ENCODE data around the gene EPB41L3. TPM values are rescaled to one million over a fixed set of nuclear protein-coding genes. Genes with fewer than 3 reads are reported as not detected.

EPB41L3 gene
- polyA plus RNA-seq, 1 donor (not counting 4 experiments of a cell fraction or from before 2014, with no cell fraction given) = 0.39 TPM

DNA sequence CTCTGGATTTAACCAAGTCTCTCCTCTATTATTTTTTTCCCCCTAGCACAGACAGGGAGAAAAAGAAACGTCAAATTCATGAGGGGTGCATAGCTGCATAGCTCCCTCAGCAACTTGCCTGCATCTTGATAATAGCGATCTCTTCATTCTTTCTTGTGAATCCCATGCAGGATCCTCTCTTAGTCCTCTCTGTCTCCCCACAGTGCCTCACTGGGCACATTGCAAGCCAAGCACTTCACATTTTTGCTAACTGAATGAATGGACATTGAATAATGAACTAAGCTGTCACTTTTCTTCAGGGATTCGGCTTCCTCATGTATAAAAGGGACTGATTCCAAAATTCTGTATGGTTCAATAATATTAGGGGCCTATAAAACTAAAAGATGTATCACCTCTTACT is 2.9 kb upstream of the EPB41L3 start:
- dilution Hi-C loops (cut with MboI; ENCODE audit: extremely low pct_ligation_motif_present, low sequenced_read_pairs) = no loop called here
- no peaks in the 10 kb centered on the region for H3K36me3 ChIP-seq (ENCODE audit: control insufficient read depth in 2 of 2, extremely low read depth in 1 of 2, insufficient read depth in 2 of 2, low read length in 2 of 2)
- FAIRE-seq (no peak), DNase-seq (ENCODE audit: low read depth, low spot score) (no peak)
- no peaks in the 10 kb centered on the region for H3K4me1 ChIP-seq (ENCODE audit: control insufficient read depth, extremely low read depth, insufficient read depth, low read length)
- no peaks in the 10 kb centered on the region for H3K79me2 ChIP-seq (ENCODE audit: control insufficient read depth, insufficient read depth, low read length)
- H3K9ac ChIP-seq (ENCODE audit: control insufficient read depth, extremely low read depth, insufficient read depth, low read length) = no peak overlapping the region
- no peak overlapping the region for H3K27ac ChIP-seq (ENCODE audit: control insufficient read depth, insufficient read depth, low read length)
- no peaks in the 10 kb centered on the region for H3K9me3 ChIP-seq (ENCODE audit: control insufficient read depth, low read depth, low read length)
- no peak overlapping the region for H3K4me3 ChIP-seq (ENCODE audit: control insufficient read depth in 2 of 3, extremely low read depth in 1 of 3, insufficient read depth in 2 of 3, low read depth in 1 of 3, low read length in 3 of 3)
- H3K9me1 ChIP-seq (ENCODE audit: control insufficient read depth, extremely low read depth, insufficient read depth, low read length) = no peaks in the 10 kb centered on the region
- H4K20me1 ChIP-seq (ENCODE audit: control insufficient read depth, extremely low read depth, insufficient read depth, low read length) = no peaks in the 10 kb centered on the region
- peaks cover 20% of the 10 kb centered on the region for H3K27me3 ChIP-seq (ENCODE audit: control insufficient read depth, extremely low read depth, insufficient read depth, low read length)
- TF ChIP-seq CTCF (optimal IDR thresholded peaks at IDR 0.05 in 1 of 3, IDR thresholded peaks at IDR 0.05 in 1 of 3, conservative IDR thresholded peaks at IDR 0.05 in 1 of 3; ENCODE audit: extremely low read depth in 1 of 3, insufficient read depth in 2 of 3, low read length in 3 of 3) (peak; percentile 43 to 56 (median 47)), EZH2 (IDR thresholded peaks at IDR 0.05; ENCODE audit: low read length) (no peak)
- no peak overlapping the region for H3K4me2 ChIP-seq (ENCODE audit: control insufficient read depth, extremely low read depth, insufficient read depth, low read depth, low read length)
- no peak overlapping the region for H2AFZ ChIP-seq (ENCODE audit: control insufficient read depth, low read length)

DNA sequence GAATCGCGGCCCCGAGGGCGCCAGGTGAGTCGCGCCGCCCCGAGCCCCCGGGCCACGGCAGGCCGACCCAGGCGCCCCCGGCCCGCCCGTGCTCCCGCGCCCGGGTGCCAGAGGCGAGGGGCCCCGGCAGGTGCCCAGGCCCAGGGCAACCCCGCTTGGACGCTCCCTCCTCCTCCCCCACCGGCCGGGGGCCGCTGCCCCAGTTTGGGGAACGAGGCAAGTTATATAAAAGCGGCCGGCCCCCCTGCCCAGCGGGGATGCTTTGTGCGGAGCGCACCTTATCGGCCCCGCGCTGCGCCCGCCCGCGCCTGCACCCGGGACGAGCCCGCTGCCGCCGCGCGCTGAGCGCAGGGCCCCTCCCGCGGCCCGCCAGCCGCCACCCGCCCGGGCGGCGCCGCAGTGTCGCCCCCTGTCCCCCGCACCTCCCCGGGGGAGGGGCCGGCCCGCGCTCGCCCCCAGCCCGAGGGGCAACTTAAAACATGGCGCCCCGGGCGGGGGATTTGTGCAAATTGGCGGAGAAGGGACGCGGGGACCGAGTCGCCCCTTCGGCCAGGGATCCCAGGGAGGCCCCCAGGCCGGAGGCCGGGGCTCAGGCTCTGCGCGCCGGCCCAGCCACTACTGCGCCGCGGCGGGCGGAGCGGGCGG is 639 bp downstream of the EPB41L3 start:
- no peak for DNase-seq (ENCODE audit: low read depth, low spot score)
- Histone ChIP-seq H3K4me3 (ENCODE audit: control insufficient read depth in 2 of 3, extremely low read depth in 1 of 3, insufficient read depth in 2 of 3, low read depth in 1 of 3, low read length in 3 of 3) (no peak overlapping the region), H3K36me3 (ENCODE audit: control insufficient read depth in 2 of 2, extremely low read depth in 1 of 2, insufficient read depth in 2 of 2, low read length in 2 of 2) (no peaks in the 10 kb centered on the region), H3K27ac (ENCODE audit: control insufficient read depth, insufficient read depth, low read length) (no peak overlapping the region), H3K9me1 (ENCODE audit: control insufficient read depth, extremely low read depth, insufficient read depth, low read length) (no peaks in the 10 kb centered on the region), H4K20me1 (ENCODE audit: control insufficient read depth, extremely low read depth, insufficient read depth, low read length) (no peaks in the 10 kb centered on the region), H3K4me2 (ENCODE audit: control insufficient read depth, extremely low read depth, insufficient read depth, low read depth, low read length) (peak overlapping the region; percentile 32), H3K4me1 (ENCODE audit: control insufficient read depth, extremely low read depth, insufficient read depth, low read length) (no peaks in the 10 kb centered on the region), H3K79me2 (ENCODE audit: control insufficient read depth, insufficient read depth, low read length) (no peaks in the 10 kb centered on the region), H3K9ac (ENCODE audit: control insufficient read depth, extremely low read depth, insufficient read depth, low read length) (no peak overlapping the region), H2AFZ (ENCODE audit: control insufficient read depth, low read length) (no peak overlapping the region), H3K9me3 (ENCODE audit: control insufficient read depth, low read depth, low read length) (no peaks in the 10 kb centered on the region), H3K27me3 (ENCODE audit: control insufficient read depth, extremely low read depth, insufficient read depth, low read length) (peaks cover 20% of the 10 kb centered on the region)
- dilution Hi-C loops (cut with MboI; ENCODE audit: extremely low pct_ligation_motif_present, low sequenced_read_pairs) = no loop called here
- FAIRE-seq = no peak
- TF ChIP-seq CTCF (optimal IDR thresholded peaks at IDR 0.05 in 1 of 3, IDR thresholded peaks at IDR 0.05 in 1 of 3, conservative IDR thresholded peaks at IDR 0.05 in 1 of 3; ENCODE audit: extremely low read depth in 1 of 3, insufficient read depth in 2 of 3, low read length in 3 of 3) (no peak), EZH2 (IDR thresholded peaks at IDR 0.05; ENCODE audit: low read length) (no peak)

All from keratinocyte (primary cell).